VCaP (cell line): ENCODE results near the gene NUDT12.

Experiments used
- H3K27ac ChIP-seq: fragments of 450-650 bp; 2 replicates; pipeline ENCODE4 v1.5.1; 2017
- TF ChIP-seq, protein P1 (sequence below): fragments of 450-650 bp; conservative IDR thresholded peaks from 2 replicates; pipeline ENCODE4 v1.5.1; 2017; ENCODE audit warnings: mild to moderate bottlenecking, moderate library complexity

The NUDT12 gene

GRCh38 chr5:103571730-103572129 lies 9.1 kb upstream of the NUDT12 start:
- no peak overlapping the region for H3K27ac ChIP-seq
- TF ChIP-seq, protein P1, sequence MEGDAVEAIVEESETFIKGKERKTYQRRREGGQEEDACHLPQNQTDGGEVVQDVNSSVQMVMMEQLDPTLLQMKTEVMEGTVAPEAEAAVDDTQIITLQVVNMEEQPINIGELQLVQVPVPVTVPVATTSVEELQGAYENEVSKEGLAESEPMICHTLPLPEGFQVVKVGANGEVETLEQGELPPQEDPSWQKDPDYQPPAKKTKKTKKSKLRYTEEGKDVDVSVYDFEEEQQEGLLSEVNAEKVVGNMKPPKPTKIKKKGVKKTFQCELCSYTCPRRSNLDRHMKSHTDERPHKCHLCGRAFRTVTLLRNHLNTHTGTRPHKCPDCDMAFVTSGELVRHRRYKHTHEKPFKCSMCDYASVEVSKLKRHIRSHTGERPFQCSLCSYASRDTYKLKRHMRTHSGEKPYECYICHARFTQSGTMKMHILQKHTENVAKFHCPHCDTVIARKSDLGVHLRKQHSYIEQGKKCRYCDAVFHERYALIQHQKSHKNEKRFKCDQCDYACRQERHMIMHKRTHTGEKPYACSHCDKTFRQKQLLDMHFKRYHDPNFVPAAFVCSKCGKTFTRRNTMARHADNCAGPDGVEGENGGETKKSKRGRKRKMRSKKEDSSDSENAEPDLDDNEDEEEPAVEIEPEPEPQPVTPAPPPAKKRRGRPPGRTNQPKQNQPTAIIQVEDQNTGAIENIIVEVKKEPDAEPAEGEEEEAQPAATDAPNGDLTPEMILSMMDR = no peak

- H3K27ac ChIP-seq = no peak overlapping the region
- TF ChIP-seq, protein P1 = no peak
These were observed 6.9 kb upstream of the NUDT12 start for GRCh38 chr5:103569313-103570060.

GRCh38 chr5:103565719-103566118 lies 3.1 kb upstream of the NUDT12 start:
- TF ChIP-seq, protein P1 = no peak
- no peak overlapping the region for H3K27ac ChIP-seq

DNA sequence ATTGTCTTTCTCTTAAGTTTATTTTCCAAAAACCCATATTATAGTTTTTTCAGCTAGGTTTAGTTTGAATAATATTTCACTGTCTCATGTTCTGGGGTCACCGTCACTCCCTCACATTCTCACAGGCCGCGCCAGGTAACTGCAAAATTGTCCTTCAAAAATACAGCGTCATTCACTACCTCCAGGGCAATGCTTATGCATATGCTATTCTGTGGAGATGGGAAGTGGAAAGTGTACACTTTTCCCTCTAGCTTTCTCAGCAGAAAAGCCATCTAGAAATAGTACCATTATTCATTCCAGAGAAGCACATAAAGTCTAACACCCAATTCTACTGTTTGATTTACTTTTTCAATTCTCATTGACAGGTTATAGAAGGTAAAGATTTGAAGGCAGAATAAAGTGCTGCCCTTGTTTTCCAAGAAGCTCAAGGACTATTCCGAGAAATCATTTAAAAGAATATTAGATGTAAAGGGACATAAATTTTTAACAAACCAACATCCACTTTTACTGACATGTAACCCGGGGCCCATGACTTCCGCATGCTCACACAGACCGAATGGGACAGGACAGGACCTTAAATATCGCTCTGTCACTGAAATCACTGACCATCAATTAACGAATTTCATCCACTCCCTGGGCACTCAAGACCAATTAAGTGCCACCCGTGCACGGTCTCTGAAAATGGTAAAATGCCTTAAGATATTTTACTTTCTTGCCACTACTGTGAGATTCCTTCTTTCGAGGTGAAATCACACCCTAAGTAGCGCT lies 720 bp downstream of the NUDT12 start:
- peak overlapping the region; percentile 57 for H3K27ac ChIP-seq

DNA sequence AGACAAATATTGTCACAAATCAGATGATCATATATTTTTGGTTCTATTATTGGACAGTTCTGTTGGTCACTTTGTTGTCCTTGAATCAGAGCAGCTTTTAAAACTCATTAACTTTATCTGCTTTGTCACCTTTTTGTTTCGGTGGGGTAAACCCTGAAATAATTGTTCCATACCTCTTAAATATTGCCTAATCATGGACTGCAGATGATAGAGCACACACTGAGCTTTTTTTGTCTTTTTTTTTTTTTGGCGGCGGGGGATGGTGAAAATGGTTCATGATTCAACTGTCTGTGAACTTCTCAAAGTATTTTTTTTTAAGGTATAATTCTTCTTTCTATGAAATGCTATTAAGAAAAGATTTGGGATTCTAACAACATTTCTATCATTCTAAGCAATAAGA lies 1.8 kb downstream of the NUDT12 start:
- H3K27ac ChIP-seq = no peak overlapping the region
- TF ChIP-seq, protein P1 = no peak

More for the DNA sequence above, 720 bp downstream of the NUDT12 start:
- TF ChIP-seq, protein P1 = no peak

DNA sequence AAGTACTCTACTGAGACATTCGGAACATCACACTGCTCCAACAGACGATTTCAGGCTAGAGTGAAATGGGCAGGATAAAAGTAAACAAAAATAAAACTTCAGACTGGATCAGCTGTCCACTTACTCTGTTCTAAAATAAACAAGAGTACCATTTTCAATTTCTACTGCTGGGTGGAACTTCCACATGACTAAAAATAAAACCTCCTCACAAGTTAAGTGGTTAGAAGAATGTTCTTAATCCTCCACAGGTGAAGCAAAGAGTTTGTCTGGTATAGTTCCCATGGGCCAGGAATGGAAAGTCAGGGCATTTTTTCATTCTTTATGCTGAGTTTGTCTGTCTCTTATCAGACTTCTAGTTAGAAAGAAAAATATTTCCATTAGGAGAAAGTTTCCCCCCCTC lies 15.7 kb downstream of the NUDT12 start:
- no peak overlapping the region for H3K27ac ChIP-seq
- TF ChIP-seq, protein P1 = no peak

DNA sequence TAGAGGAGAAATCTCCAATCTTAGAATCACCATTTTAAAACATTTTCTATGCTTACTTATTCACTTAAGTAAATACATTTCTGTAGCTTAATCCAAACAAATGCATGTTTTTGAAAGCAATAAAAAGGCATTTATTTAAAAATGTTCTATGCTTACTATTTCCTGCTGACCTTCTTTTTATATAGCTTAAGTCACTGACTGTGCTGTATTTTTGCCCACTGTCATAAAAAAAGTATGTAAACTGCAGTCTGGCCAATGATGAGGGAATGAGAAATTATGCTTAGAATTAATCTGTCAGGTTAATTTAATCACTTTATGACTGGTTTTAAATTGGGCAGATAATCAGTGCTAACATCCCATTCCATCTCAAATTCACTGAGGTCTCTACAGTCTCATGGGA lies 20.1 kb downstream of the NUDT12 start:
- H3K27ac ChIP-seq = no peak overlapping the region
- TF ChIP-seq, protein P1 = no peak
